GM21515 (cell line): ENCODE data around the gene PRR15L.
"Not testable (repeated sequence)": the region's sequence is repeated elsewhere in the genome, so short reads cannot be mapped to it uniquely, and the experiment has no call there.

Experiments
- ATAC-seq: cut with Tn5 transposase; IDR thresholded peaks from one replicate; pipeline ENCODE4 v1.9.1; 2021; ENCODE audit not compliant: unreplicated experiment

The PRR15L gene

GRCh38 chr17:47989159-47989558 is 31.5 kb upstream of the PRR15L start:
- no peak for ATAC-seq

GRCh38 chr17:47988445-47988844 is 30.8 kb upstream of the PRR15L start:
- not testable (repeated sequence) for ATAC-seq

- ATAC-seq = no peak
These were observed 29.7 kb upstream of the PRR15L start for GRCh38 chr17:47987240-47987835.

GRCh38 chr17:47986520-47986919 is 28.8 kb upstream of the PRR15L start:
- ATAC-seq = no peak

- ATAC-seq = no peak
These were observed 26.0 kb upstream of the PRR15L start for GRCh38 chr17:47983492-47984223.

- no peak for ATAC-seq
These were observed 25.1 kb upstream of the PRR15L start for GRCh38 chr17:47982645-47983390.

- ATAC-seq = no peak
These were observed 24.5 kb upstream of the PRR15L start for GRCh38 chr17:47982091-47982617.

GRCh38 chr17:47981462-47981861 is 23.8 kb upstream of the PRR15L start:
- ATAC-seq = no peak

GRCh38 chr17:47980541-47980940 is 22.9 kb upstream of the PRR15L start:
- ATAC-seq = no peak

GRCh38 chr17:47978324-47978723 is 20.6 kb upstream of the PRR15L start:
- no peak for ATAC-seq

GRCh38 chr17:47975823-47976205 is 18.1 kb upstream of the PRR15L start:
- ATAC-seq = no peak

GRCh38 chr17:47975189-47975822 is 17.6 kb upstream of the PRR15L start:
- no peak for ATAC-seq

GRCh38 chr17:47973541-47973940 is 15.9 kb upstream of the PRR15L start:
- no peak for ATAC-seq

- ATAC-seq = peak; percentile 96
These were observed 13.2 kb upstream of the PRR15L start, which contains the start of gene CDK5RAP3 for GRCh38 chr17:47970725-47971499. TSS of gene CDK5RAP3 (plus strand) at chr17:47971113. CDS start at chr17:47971147, 34 bp downstream.

GRCh38 chr17:47969930-47970724 is 12.4 kb upstream of the PRR15L start:
- ATAC-seq = no peak

- no peak for ATAC-seq
These were observed 11.2 kb upstream of the PRR15L start for GRCh38 chr17:47968836-47969235.

GRCh38 chr17:47967607-47968252 is 10.0 kb upstream of the PRR15L start:
- ATAC-seq = no peak

GRCh38 chr17:47966079-47966519 is 8.4 kb upstream of the PRR15L start:
- ATAC-seq = no peak

GRCh38 chr17:47964856-47965255 is 7.2 kb upstream of the PRR15L start:
- ATAC-seq = no peak
